GM18526 (cell line): Measurements from ENCODE around the gene S100A3.

Experiments
- POLR2A ChIP-seq: IDR thresholded peaks from 3 replicates; pipeline ENCODE4 v1.6.1; 2011; ENCODE audit not compliant: insufficient read length; ENCODE audit errors: extremely low read depth

S100A3 gene

GRCh38 chr1:153509036-153509435 is 40.0 kb downstream of the S100A3 start:
- no peak for TF ChIP-seq POLR2A

DNA sequence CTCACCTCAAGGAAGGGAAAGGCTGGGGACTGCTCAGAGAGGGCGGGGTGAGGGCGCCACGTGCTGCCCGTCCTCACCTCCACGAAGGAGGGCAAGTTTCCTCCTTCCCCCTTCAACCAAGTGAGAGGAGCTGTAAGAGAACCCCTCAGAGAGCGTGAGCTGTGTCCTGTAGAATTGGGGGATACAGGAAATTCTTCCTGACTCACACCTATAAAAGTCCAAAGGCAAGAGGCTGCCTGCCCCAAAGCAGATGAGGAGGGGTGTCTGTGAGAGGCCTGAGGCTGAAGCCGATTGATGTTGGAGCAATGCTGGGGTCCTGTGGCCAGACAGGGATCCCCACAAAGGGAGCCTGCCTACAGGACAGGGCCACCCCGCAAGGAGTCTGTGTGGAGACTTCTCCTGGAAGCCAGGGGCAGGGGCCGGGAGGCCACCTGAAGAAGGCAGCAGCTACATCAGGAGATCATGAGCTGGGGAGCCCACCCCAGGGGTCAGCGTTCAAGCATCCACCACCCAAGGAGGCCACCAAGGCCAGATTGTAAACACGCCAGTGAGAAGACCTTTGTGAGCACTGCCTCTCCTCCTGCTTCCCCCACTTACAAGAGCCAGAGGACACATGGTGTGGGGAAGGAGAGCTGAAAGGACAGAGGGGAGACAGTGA is 41.0 kb downstream of the S100A3 start:
- TF ChIP-seq POLR2A, result no peak

- no peak for TF ChIP-seq POLR2A
Observed at GRCh38 chr1:153506831-153507413, 42.1 kb downstream of the S100A3 start.

DNA sequence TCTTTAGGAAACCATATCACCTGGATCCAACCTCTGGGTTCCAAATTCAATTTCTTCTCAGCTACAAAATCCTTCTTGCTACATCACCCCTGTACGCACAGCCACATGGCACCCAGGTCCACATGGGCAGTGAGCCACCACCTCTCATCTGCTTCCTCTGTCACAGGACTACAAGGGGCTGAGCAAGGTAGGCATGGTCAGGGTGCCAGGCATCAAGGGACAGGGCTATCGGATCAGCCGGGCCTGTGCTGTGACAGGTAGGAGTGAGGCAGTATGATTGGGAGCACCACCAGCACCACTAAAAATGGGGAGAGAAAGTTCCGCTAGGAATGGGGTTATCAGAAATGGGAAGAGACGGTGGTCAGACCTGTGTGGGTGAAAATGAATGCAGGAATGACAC is 42.7 kb downstream of the S100A3 start:
- TF ChIP-seq POLR2A, result no peak

DNA sequence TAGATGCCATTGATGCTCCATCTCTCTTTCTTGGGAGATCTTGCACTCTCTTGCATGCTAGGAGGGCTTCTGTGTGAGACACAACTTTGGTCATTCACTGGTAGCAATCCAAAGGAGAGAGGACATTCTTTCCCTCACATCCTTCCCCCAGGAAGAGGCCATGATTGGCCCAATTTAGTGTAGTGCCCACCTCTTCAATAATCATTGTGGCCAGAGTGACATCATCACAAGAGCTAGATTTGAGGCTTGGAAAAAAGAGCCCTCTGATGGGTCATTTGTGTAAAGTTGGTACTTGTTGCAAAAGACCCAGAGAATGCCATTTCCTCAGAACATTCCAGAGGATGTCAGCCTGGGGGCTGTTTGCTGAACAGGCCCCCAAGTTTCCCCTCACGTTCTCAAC is 43.5 kb downstream of the S100A3 start:
- TF ChIP-seq POLR2A, result no peak

- no peak for TF ChIP-seq POLR2A
Observed at GRCh38 chr1:153503766-153504165, 45.3 kb downstream of the S100A3 start.

- no peak for TF ChIP-seq POLR2A
Observed at GRCh38 chr1:153498746-153499145, 50.3 kb downstream of the S100A3 start.
